ENCODE measurements around the gene FNDC3A. TPM values are rescaled to one million over a fixed set of nuclear protein-coding genes. Genes with fewer than 3 reads are reported as not detected.

Gene FNDC3A
- polyA plus RNA-seq, 1 donor: 60.1 TPM

DNA sequence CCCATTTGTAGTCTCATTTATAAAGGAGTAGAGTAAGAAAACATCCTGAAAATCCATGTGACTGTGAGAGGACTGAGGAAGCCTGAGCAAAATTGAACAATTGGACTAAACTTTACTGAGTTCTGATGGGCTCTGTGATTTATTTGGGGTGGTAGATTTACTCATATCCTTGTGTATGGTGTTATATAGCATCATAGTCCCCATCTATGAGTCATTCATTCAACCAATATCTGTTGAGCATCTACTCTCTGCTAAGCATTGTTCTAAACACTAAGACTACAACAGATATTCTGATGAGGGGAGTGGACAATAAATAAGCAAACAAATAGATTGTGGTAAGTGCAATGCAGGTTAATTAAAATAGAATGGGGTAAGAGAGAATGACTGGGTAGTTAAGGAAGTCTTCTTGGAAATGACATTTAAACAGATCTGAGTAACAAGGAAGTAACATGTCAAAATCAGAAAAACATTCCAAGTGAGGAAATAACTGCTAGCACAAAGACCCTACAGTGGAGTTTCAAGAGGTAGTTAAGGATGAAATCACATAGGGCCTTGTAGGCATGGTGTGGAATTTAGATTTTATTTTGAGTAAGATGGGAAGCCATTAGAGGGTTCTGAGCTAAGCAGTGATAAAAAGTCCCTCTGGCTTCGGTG, 208.1 kb downstream of the FNDC3A start:
- H3K36me3 ChIP-seq (ENCODE audit: control insufficient read depth, insufficient read depth, low read length): peaks cover 36% of the 10 kb centered on the region
- no CpG with 5 or more reads among the region's 1 CpG for WGBS (ENCODE audit: insufficient coverage, low lambda C conversion rate)
- H3K4me3 ChIP-seq (ENCODE audit: low read length): no peak overlapping the region
- no peaks in the 10 kb centered on the region for H3K27me3 ChIP-seq (ENCODE audit: control insufficient read depth, insufficient read depth, low read length)
- no peak overlapping the region for H3K27ac ChIP-seq (ENCODE audit: low read length)
- DNase-seq: no peak
- H3K9me3 ChIP-seq (ENCODE audit: control insufficient read depth, low read depth, low read length): no peaks in the 10 kb centered on the region
- no peaks in the 10 kb centered on the region for H3K4me1 ChIP-seq (ENCODE audit: control insufficient read depth, insufficient read depth, low read length)

DNA sequence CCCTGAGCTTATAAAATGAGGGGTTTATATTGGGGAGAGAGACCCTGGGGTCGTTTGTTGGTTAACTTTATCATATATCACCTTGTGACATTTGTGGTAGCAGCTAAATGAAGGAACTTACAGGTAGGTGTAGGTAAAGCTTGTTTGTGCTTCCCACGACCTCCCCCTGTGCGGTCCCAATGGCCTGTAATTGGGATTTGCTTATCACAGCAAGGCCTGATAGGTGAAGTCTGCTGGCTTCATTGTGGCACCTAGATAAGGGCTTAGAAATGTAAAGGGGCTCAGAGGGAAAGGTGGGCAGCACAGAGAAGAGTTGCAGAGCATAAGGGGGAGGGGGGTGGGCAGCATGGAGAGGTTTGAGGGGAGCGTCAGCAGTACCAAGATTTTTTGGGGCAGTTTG, 208.9 kb downstream of the FNDC3A start:
- Histone ChIP-seq H3K27me3 (ENCODE audit: control insufficient read depth, insufficient read depth, low read length) (no peaks in the 10 kb centered on the region), H3K9me3 (ENCODE audit: control insufficient read depth, low read depth, low read length) (no peaks in the 10 kb centered on the region), H3K4me3 (ENCODE audit: low read length) (no peak overlapping the region), H3K4me1 (ENCODE audit: control insufficient read depth, insufficient read depth, low read length) (no peaks in the 10 kb centered on the region), H3K36me3 (ENCODE audit: control insufficient read depth, insufficient read depth, low read length) (peaks cover 35% of the 10 kb centered on the region), H3K27ac (ENCODE audit: low read length) (no peak overlapping the region)
- no peak for DNase-seq
- WGBS (ENCODE audit: insufficient coverage, low lambda C conversion rate): no CpG with 5 or more reads among the region's 4 CpGs

DNA sequence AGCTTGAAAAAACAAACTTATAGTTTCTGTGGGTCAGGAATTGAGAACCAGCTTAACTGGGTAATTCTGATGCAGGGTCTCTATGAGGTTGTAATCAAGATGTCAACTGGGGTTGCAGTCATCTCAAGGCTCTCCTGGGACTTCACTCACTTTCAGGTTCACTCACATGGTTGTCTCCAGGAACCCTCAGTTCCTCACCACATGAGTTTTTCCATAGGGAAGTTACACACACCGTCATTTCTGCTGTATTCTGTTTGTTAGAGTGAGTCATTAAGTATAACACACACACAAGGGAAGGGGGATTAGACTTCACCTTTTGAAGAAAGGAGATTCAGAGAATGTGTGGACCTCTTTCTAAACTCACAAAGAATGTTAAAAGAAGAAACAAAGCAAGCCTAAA, 209.6 kb downstream of the FNDC3A start:
- WGBS (ENCODE audit: insufficient coverage, low lambda C conversion rate): no CpG with 5 or more reads among the region's 1 CpG
- H3K4me1 ChIP-seq (ENCODE audit: control insufficient read depth, insufficient read depth, low read length): no peaks in the 10 kb centered on the region
- H3K27ac ChIP-seq (ENCODE audit: low read length): no peak overlapping the region
- no peak overlapping the region for H3K4me3 ChIP-seq (ENCODE audit: low read length)
- no peak for DNase-seq
- peaks cover 38% of the 10 kb centered on the region for H3K36me3 ChIP-seq (ENCODE audit: control insufficient read depth, insufficient read depth, low read length)
- H3K27me3 ChIP-seq (ENCODE audit: control insufficient read depth, insufficient read depth, low read length): no peaks in the 10 kb centered on the region
- H3K9me3 ChIP-seq (ENCODE audit: control insufficient read depth, low read depth, low read length): no peaks in the 10 kb centered on the region

DNA sequence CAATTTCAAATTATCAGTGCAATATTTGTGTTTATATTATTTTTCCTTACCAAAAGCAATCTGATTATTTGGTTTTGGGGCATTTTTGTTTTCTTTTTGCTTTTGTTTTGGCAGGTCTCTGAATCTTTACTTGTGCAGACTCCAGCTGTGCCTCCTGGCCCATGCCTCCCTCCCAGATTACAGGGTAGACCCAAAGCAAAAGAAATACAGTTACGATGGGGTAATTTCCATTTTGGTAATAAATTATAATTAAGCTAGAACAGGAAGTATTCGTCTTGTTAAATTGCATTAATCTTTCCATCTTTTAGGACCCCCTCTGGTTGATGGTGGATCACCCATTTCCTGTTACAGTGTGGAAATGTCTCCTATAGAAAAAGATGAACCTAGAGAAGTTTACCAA, 215.2 kb downstream of the FNDC3A start:
- peaks cover 45% of the 10 kb centered on the region for H3K36me3 ChIP-seq (ENCODE audit: control insufficient read depth, insufficient read depth, low read length)
- no peaks in the 10 kb centered on the region for H3K9me3 ChIP-seq (ENCODE audit: control insufficient read depth, low read depth, low read length)
- no CpG with 5 or more reads among the region's 2 CpGs for WGBS (ENCODE audit: insufficient coverage, low lambda C conversion rate)

DNA sequence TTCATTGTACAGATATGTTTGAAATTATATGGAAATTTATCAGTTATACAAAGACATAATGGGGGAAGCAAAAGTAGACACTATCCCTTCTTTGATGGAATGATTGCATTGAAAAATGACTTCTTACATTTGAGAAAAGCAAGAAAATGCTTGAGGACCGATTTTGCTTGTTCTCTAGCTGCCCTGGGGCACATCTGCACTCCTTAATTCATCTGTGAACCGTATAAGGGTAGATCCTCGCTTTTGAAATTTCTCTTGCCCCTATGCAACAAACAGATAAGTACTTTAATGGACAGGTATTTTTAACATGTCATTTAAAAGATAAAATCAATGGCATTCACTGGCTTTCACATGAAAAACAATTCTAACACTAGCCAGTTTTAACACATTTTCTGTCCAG, 230.9 kb downstream of the FNDC3A start:
- Histone ChIP-seq H3K9me3 (ENCODE audit: control insufficient read depth, low read depth, low read length) (no peaks in the 10 kb centered on the region), H3K27ac (ENCODE audit: low read length) (no peak overlapping the region), H3K36me3 (ENCODE audit: control insufficient read depth, insufficient read depth, low read length) (peaks cover 47% of the 10 kb centered on the region), H3K4me3 (ENCODE audit: low read length) (no peak overlapping the region), H3K27me3 (ENCODE audit: control insufficient read depth, insufficient read depth, low read length) (no peaks in the 10 kb centered on the region), H3K4me1 (ENCODE audit: control insufficient read depth, insufficient read depth, low read length) (no peaks in the 10 kb centered on the region)
- DNase-seq: no peak
- WGBS (ENCODE audit: insufficient coverage, low lambda C conversion rate): 100% methylated on average over 2 of the region's 3 CpGs

More for the DNA sequence above, 215.2 kb downstream of the FNDC3A start:
- no peak for DNase-seq
- H3K4me3 ChIP-seq (ENCODE audit: low read length): no peak overlapping the region
- no peak overlapping the region for H3K27ac ChIP-seq (ENCODE audit: low read length)
- H3K4me1 ChIP-seq (ENCODE audit: control insufficient read depth, insufficient read depth, low read length): no peaks in the 10 kb centered on the region
- H3K27me3 ChIP-seq (ENCODE audit: control insufficient read depth, insufficient read depth, low read length): no peaks in the 10 kb centered on the region

DNA sequence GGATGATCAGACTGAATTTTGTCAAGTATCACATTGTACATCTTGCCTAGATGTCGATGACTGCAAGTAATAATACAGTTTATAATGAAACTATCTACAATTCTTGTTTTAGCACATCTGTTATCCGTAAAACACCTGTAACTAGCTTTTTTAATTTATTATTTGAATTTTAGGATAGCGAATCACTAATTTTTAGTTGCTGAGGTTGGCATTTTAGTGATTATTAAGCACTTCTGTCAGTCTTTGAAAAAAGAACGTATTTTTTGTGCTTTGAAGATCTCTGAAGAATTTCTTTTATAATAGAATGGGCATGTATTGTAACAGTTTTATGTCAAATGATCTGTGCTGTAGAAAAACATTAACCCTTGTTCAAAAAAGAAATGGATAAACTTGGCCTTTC, 232.9 kb downstream of the FNDC3A start:
- no peak overlapping the region for H3K4me3 ChIP-seq (ENCODE audit: low read length)

DNA sequence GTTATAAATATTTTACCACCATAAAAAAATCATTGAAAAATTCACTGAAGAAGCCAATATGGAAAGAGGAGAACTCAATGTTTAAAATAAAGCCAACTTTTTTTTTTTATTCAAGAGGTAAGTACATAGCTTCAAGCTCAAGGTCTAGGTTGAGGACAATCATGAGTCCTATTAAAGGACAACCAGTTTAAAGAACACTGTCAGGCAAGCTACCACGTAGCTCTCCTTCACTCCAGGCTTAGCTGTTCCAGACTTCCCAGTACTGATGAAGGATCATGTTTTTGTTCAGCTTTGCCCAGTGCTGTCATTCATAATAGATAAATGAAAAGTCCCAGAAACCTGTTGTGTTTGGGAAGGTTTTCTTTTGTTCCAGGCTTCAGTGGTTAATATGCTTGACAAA, 234.4 kb downstream of the FNDC3A start:
- no peak for DNase-seq
- Histone ChIP-seq H3K27me3 (ENCODE audit: control insufficient read depth, insufficient read depth, low read length) (no peaks in the 10 kb centered on the region), H3K4me3 (ENCODE audit: low read length) (no peak overlapping the region), H3K36me3 (ENCODE audit: control insufficient read depth, insufficient read depth, low read length) (peaks cover 29% of the 10 kb centered on the region), H3K9me3 (ENCODE audit: control insufficient read depth, low read depth, low read length) (no peaks in the 10 kb centered on the region), H3K4me1 (ENCODE audit: control insufficient read depth, insufficient read depth, low read length) (no peaks in the 10 kb centered on the region), H3K27ac (ENCODE audit: low read length) (no peak overlapping the region)
- WGBS (ENCODE audit: insufficient coverage, low lambda C conversion rate): no CpG with 5 or more reads among the region's 1 CpG

More for the DNA sequence above, 232.9 kb downstream of the FNDC3A start:
- peaks cover 35% of the 10 kb centered on the region for H3K36me3 ChIP-seq (ENCODE audit: control insufficient read depth, insufficient read depth, low read length)
- WGBS (ENCODE audit: insufficient coverage, low lambda C conversion rate): 100% methylated on average over 3 of the region's 4 CpGs
- no peak overlapping the region for H3K27ac ChIP-seq (ENCODE audit: low read length)
- H3K27me3 ChIP-seq (ENCODE audit: control insufficient read depth, insufficient read depth, low read length): no peaks in the 10 kb centered on the region
- no peak for DNase-seq
- no peaks in the 10 kb centered on the region for H3K9me3 ChIP-seq (ENCODE audit: control insufficient read depth, low read depth, low read length)
- H3K4me1 ChIP-seq (ENCODE audit: control insufficient read depth, insufficient read depth, low read length): no peaks in the 10 kb centered on the region

DNA sequence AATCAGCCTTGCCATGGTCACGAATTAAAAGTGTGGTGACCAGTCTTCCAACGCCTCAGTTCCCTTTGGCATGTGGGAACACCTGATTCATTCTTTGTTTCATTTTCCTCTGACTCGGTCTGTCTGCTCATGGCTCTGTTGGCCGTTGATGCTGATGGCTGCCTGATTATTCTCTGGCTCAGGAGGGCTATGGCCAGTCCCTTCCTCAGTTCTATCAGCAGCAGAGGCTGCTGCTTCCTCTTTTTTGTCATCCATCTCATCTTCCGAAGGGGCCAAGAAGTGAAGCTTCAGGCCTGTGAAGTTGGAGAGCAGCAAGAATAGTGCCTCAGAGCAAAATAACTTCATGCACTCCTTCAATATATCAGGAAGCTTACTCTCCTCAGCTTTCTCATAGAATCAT, 235.0 kb downstream of the FNDC3A start:
- Histone ChIP-seq H3K4me3 (ENCODE audit: low read length) (no peak overlapping the region), H3K9me3 (ENCODE audit: control insufficient read depth, low read depth, low read length) (no peaks in the 10 kb centered on the region), H3K4me1 (ENCODE audit: control insufficient read depth, insufficient read depth, low read length) (no peaks in the 10 kb centered on the region), H3K36me3 (ENCODE audit: control insufficient read depth, insufficient read depth, low read length) (peaks cover 27% of the 10 kb centered on the region), H3K27me3 (ENCODE audit: control insufficient read depth, insufficient read depth, low read length) (no peaks in the 10 kb centered on the region), H3K27ac (ENCODE audit: low read length) (no peak overlapping the region)
- no CpG with 5 or more reads among the region's 5 CpGs for WGBS (ENCODE audit: insufficient coverage, low lambda C conversion rate)
- DNase-seq: no peak

DNA sequence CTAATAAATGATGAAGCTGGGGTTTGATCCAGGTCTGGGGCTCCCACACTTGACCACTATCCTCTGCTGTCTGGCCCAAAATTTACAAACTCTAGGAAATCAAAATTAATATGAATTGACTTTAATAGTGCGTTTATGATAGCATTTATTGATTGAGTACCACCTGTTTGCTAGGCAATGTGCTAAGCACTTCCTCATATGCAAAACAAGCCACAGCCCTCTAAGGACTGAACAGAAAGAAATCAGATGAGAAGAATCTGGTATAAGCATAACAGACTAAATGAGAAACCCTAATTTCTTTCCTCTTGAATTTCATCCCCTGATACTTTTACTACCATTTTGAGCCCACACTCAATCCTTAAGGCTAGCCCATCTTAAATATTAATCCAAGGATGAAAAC, 237.8 kb downstream of the FNDC3A start:
- peaks cover 23% of the 10 kb centered on the region for H3K27me3 ChIP-seq (ENCODE audit: control insufficient read depth, insufficient read depth, low read length)
- no peak overlapping the region for H3K4me3 ChIP-seq (ENCODE audit: low read length)
- DNase-seq: no peak
- H3K36me3 ChIP-seq (ENCODE audit: control insufficient read depth, insufficient read depth, low read length): peaks cover 13% of the 10 kb centered on the region
- no CpG with 5 or more reads among the region's 1 CpG for WGBS (ENCODE audit: insufficient coverage, low lambda C conversion rate)
- no peaks in the 10 kb centered on the region for H3K9me3 ChIP-seq (ENCODE audit: control insufficient read depth, low read depth, low read length)
- H3K4me1 ChIP-seq (ENCODE audit: control insufficient read depth, insufficient read depth, low read length): no peaks in the 10 kb centered on the region
- H3K27ac ChIP-seq (ENCODE audit: low read length): no peak overlapping the region

DNA sequence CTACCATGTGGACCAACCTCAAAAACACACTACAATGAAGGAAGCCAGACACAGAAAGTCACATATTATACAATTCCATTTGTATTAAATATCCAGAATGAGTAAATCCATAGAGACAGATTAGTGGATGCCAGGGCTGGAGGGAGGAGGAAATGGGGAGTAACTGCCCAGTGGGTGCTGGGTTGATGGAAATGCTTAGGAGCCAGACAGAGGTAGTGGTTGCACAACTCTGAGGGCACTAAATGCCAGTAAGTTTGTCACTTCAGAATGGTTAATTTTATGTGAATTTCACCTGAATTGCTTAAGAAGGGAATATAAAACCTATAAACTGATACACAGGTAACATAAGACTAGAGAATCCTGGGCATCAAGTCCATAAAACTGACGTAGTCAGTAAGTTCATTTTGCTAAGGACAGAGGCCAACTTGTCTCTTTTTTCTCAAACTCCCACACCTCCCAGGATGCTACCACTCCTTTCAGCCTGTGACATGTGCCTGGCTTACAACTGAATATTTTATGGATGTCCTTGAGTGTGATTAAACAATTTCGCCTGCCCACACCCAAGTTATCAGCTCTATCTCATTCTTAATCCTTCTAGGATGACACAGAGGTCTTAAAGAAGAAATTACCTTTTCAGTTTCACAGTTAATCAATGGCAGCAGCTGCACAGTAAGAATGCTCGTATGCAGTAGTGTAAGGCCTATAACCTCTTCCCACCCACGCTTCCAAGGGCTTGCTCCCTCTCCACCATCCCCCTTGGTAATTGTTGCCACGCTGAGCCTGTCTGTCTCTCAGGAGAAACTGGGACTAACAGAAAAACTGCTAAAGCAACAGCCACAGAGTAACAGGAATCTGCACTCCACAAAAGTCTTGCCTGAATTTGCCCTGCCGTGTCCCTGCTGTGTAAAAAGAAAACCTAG, 238.5 kb downstream of the FNDC3A start:
- no peak overlapping the region for H3K4me3 ChIP-seq (ENCODE audit: low read length)
- DNase-seq: no peak
- H3K36me3 ChIP-seq (ENCODE audit: control insufficient read depth, insufficient read depth, low read length): peaks cover 11% of the 10 kb centered on the region
- no peak overlapping the region for H3K27ac ChIP-seq (ENCODE audit: low read length)
- H3K27me3 ChIP-seq (ENCODE audit: control insufficient read depth, insufficient read depth, low read length): peaks cover 30% of the 10 kb centered on the region
- 40% methylated on average over 1 of the region's 6 CpGs for WGBS (ENCODE audit: insufficient coverage, low lambda C conversion rate)
- no peaks in the 10 kb centered on the region for H3K9me3 ChIP-seq (ENCODE audit: control insufficient read depth, low read depth, low read length)
- no peaks in the 10 kb centered on the region for H3K4me1 ChIP-seq (ENCODE audit: control insufficient read depth, insufficient read depth, low read length)
